ENCODE measurements around the gene TOP1. TPM values are rescaled to one million over a fixed set of nuclear protein-coding genes. Genes with fewer than 3 reads are reported as not detected.

TOP1 gene
- total and polyA plus RNA-seq, 2 of the 4 experiments (the other 2 are of a cell fraction), result 14.0 to 21.5 TPM

DNA sequence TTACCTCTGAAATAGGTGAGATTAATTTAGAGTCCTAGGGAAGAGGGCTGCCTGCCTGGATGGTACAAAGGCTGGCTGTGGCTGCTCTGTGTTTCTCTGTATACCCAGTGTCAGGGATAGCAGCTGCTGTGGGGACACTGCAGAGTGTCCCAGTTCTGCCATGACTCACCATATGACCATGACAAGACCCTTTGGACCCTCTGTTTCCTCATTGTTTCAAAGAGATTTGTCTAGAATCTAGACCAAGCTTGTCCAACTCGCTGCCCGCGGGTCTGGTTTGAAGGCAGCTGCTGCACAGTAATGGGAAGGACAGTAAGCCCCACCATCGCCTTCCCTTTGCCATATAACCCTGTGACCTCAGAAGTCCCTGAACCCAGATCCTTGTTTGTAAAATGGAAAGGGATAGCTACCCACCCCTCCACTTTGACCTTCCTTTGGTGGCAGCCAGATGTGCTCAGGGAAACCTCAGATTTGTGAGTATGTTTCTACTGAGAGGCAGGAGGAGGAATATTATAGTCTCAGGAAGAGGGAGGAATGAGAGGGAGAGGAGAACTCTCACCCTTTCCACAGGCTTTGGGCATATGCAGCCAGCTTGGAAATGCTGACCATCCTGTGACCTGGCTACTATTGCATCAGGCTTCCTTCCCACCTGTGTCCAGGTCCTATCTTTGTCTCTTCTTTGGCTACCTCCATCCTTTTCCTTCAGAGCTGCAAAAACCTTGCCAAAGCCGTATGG, 122.7 kb downstream of the TOP1 start:
- Histone ChIP-seq H3K4ac (ENCODE audit: low read depth, low read length) (no peak overlapping the region), H3K79me1 (ENCODE audit: low read depth in 1 of 2, low read length in 2 of 2) (peaks cover 62 to 99% of the 10 kb centered on the region in 2 experiments), H3K4me1 (ENCODE audit: control insufficient read depth, insufficient read depth, low read length) (peaks cover 9% of the 10 kb centered on the region), H3K4me3 (ENCODE audit: insufficient read depth, low read depth, low read length) (no peak overlapping the region), H4K91ac (ENCODE audit: insufficient read depth, low read depth, low read length) (no peak overlapping the region), H4K20me1 (ENCODE audit: insufficient read depth, low read length) (peaks cover 100% of the 10 kb centered on the region), H2AK9ac (replicated peaks; ENCODE audit: low read depth, low read length, poor library complexity) (peak overlapping the region; percentile 37), H2AFZ (replicated peaks; ENCODE audit: low read length, poor library complexity) (no peak overlapping the region), H2AK5ac (ENCODE audit: low read depth, low read length) (no peak overlapping the region), H2BK20ac (ENCODE audit: low read depth, low read length) (no peak overlapping the region), H3K9me1 (ENCODE audit: insufficient read depth, low read length) (peaks cover 66% of the 10 kb centered on the region), H3K23ac (ENCODE audit: low read depth, low read length) (no peak overlapping the region), H2BK15ac (ENCODE audit: low read depth, low read length) (no peak overlapping the region), H3K36me3 (ENCODE audit: control insufficient read depth, insufficient read depth, low read length) (peaks cover 3% of the 10 kb centered on the region; the same call in 1 of the 2 replicates), H4K5ac (ENCODE audit: low read depth, low read length) (no peak overlapping the region), H2BK5ac (ENCODE audit: low read depth, low read length, poor library complexity, severe bottlenecking) (no peak overlapping the region), H3K9me3 (ENCODE audit: control insufficient read depth, insufficient read depth, low read length) (no peaks in the 10 kb centered on the region), H3K9ac (ENCODE audit: low read depth, low read length) (no peak overlapping the region), H3K14ac (replicated peaks; ENCODE audit: low read depth, low read length) (0 out of 2 replicates have a peak overlapping the region, but pooled peaks have one; percentile 33), H3K56ac (ENCODE audit: extremely low read depth, insufficient read depth, low read length) (no peak overlapping the region), H3K4me2 (ENCODE audit: low read depth, low read length) (no peak overlapping the region), H4K8ac (ENCODE audit: low read depth in 2 of 2, low read length in 2 of 2) (no peak overlapping the region), H3K18ac (ENCODE audit: low read depth, low read length) (no peak overlapping the region), H3K27me3 (ENCODE audit: control insufficient read depth, insufficient read depth, low read length) (no peaks in the 10 kb centered on the region), H2BK120ac (ENCODE audit: low read depth, low read length) (no peak overlapping the region), H3K27ac (ENCODE audit: insufficient read depth, low read length) (no peak overlapping the region)
- ChIA-PET POLR2A (ENCODE audit: unreplicated experiment) (interaction anchor here (0.6 kb wide), 1 partner anchor 189 kb away, joined by 3 read pairs; the partner anchor contains the start of gene LPIN3), CTCF (interaction anchor here (0.6 to 0.7 kb wide), 2 partner anchors 101 to 542 kb away, joined by 3 read pairs; no protein-coding TSS in a partner anchor)
- in situ Hi-C loops (cut with MboI; ENCODE audit: low sequenced_read_pairs), result loop anchor here (25.0 kb wide), 1 partner anchor 461 kb away; the partner anchor contains the start of gene CHD6
- ATAC-seq (ENCODE audit: low read depth) (no peak), DNase-seq (no peak)
- no CpG with 5 or more reads among the region's 5 CpGs for WGBS, 2 experiments (ENCODE audit: extremely low coverage in 2 of 2, insufficient read length in 1 of 2)
- dilution Hi-C loops (cut with HindIII; ENCODE audit: low sequenced_read_pairs, unreplicated experiment), result no loop called here
- no TSS peak for BruUV-seq (replicated peaks)
- intact Hi-C loops (cut with micrococcal nuclease), result no loop called here
- TF ChIP-seq RFX5 (IDR thresholded peaks at IDR 0.05; ENCODE audit: low read depth, low read length) (no peak), CEBPB (IDR thresholded peaks at IDR 0.05; ENCODE audit: low read depth, low read length) (no peak), MAFK (IDR thresholded peaks at IDR 0.05; ENCODE audit: low read depth, low read length) (no peak), MXI1 (IDR thresholded peaks at IDR 0.05; ENCODE audit: borderline replicate concordance, low read depth, low read length) (no peak), FOS (IDR thresholded peaks at IDR 0.05; ENCODE audit: low read depth, low read length) (no peak), BHLHE40 (IDR thresholded peaks at IDR 0.05; ENCODE audit: low read depth, low read length) (no peak), SMC3 (IDR thresholded peaks at IDR 0.05; ENCODE audit: low read depth, low read length) (no peak), CHD1 (IDR thresholded peaks at IDR 0.05; ENCODE audit: low read depth, low read length) (no peak), MAZ (IDR thresholded peaks at IDR 0.05; ENCODE audit: borderline replicate concordance, low read depth, low read length) (no peak), RAD21 (IDR thresholded peaks at IDR 0.05; ENCODE audit: low read length) (no peak), RCOR1 (IDR thresholded peaks at IDR 0.05; ENCODE audit: insufficient replicate concordance, low read length) (no peak)
- TF ChIP-seq, protein P1, sequence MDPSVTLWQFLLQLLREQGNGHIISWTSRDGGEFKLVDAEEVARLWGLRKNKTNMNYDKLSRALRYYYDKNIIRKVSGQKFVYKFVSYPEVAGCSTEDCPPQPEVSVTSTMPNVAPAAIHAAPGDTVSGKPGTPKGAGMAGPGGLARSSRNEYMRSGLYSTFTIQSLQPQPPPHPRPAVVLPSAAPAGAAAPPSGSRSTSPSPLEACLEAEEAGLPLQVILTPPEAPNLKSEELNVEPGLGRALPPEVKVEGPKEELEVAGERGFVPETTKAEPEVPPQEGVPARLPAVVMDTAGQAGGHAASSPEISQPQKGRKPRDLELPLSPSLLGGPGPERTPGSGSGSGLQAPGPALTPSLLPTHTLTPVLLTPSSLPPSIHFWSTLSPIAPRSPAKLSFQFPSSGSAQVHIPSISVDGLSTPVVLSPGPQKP (IDR thresholded peaks at IDR 0.05; ENCODE audit: borderline replicate concordance, low read depth, low read length), result no peak
- TF ChIP-seq, protein P2, sequence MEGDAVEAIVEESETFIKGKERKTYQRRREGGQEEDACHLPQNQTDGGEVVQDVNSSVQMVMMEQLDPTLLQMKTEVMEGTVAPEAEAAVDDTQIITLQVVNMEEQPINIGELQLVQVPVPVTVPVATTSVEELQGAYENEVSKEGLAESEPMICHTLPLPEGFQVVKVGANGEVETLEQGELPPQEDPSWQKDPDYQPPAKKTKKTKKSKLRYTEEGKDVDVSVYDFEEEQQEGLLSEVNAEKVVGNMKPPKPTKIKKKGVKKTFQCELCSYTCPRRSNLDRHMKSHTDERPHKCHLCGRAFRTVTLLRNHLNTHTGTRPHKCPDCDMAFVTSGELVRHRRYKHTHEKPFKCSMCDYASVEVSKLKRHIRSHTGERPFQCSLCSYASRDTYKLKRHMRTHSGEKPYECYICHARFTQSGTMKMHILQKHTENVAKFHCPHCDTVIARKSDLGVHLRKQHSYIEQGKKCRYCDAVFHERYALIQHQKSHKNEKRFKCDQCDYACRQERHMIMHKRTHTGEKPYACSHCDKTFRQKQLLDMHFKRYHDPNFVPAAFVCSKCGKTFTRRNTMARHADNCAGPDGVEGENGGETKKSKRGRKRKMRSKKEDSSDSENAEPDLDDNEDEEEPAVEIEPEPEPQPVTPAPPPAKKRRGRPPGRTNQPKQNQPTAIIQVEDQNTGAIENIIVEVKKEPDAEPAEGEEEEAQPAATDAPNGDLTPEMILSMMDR (conservative IDR thresholded peaks at IDR 0.05; ENCODE audit: low read depth, low read length), result no peak
- TF ChIP-seq, protein P3, sequence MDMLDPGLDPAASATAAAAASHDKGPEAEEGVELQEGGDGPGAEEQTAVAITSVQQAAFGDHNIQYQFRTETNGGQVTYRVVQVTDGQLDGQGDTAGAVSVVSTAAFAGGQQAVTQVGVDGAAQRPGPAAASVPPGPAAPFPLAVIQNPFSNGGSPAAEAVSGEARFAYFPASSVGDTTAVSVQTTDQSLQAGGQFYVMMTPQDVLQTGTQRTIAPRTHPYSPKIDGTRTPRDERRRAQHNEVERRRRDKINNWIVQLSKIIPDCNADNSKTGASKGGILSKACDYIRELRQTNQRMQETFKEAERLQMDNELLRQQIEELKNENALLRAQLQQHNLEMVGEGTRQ (IDR thresholded peaks at IDR 0.05; ENCODE audit: low read depth, low read length), result no peak
